Endothelial cell (in vitro differentiated cells): ENCODE data around the gene GNG8. TPM values are rescaled to one million over a fixed set of nuclear protein-coding genes. Genes with fewer than 3 reads are reported as not detected.
A peak's percentile ranks its signal among the peaks of the same experiment; 100 is the strongest.

Experiments
- DNase-seq: peaks from one replicate; pipeline ENCODE4 v3.0.0; 2021; ENCODE audit warnings: low spot score
- H3K27ac Mint-ChIP-seq: one replicate; pipeline ENCODE4 v1.8.0; 2021; ENCODE audit warnings: mixed read lengths, inconsistent platforms; ENCODE audit not compliant: unreplicated experiment
- H3K27me3 Mint-ChIP-seq: one replicate; pipeline ENCODE4 v1.8.0; 2021; ENCODE audit warnings: mild to moderate bottlenecking, moderate library complexity, mixed read lengths, inconsistent platforms; ENCODE audit not compliant: unreplicated experiment
- H3K36me3 Mint-ChIP-seq: one replicate; pipeline ENCODE4 v1.8.0; 2021; ENCODE audit warnings: mild to moderate bottlenecking, low read depth, mixed read lengths, inconsistent platforms; ENCODE audit not compliant: unreplicated experiment
- H3K4me1 Mint-ChIP-seq: one replicate; pipeline ENCODE4 v1.8.0; 2021; ENCODE audit warnings: mild to moderate bottlenecking, mixed read lengths, inconsistent platforms; ENCODE audit not compliant: unreplicated experiment
- H3K4me3 Mint-ChIP-seq: one replicate; pipeline ENCODE4 v1.8.0; 2021; ENCODE audit warnings: mild to moderate bottlenecking, mixed read lengths, inconsistent platforms; ENCODE audit not compliant: unreplicated experiment
- H3K9me3 Mint-ChIP-seq: one replicate; pipeline ENCODE4 v1.8.0; 2021; ENCODE audit warnings: mixed read lengths, inconsistent platforms; ENCODE audit not compliant: unreplicated experiment
- CTCF ChIP-seq: fragments of 200-600 bp; sonication (generic); IDR thresholded peaks from one replicate; pipeline ENCODE4 v1.5.0; 2021; ENCODE audit warnings: antibody characterized with exemption; ENCODE audit not compliant: unreplicated experiment
- total RNA-seq: library from RNA; stranded (reverse); fragmentation: NEBNext Ultra II Directional; extraction: Animal tissue kit (Norgen Biotek cat#: 25700); gene quantifications from one replicate; pipeline ENCODE4 v1.2.1, GENCODE V29; 2021; ENCODE audit not compliant: unreplicated experiment

The GNG8 gene
- total RNA-seq, 1 donor from 2014 or later = not detected

- Mint-ChIP-seq H3K27me3 (peaks cover 23% of the 10 kb centered on the region), H3K27ac (no peak overlapping the region), H3K36me3 (peaks cover 28% of the 10 kb centered on the region), H3K4me1 (peaks cover 3% of the 10 kb centered on the region), H3K4me3 (peak overlapping the region; percentile 84), H3K9me3 (no peaks in the 10 kb centered on the region)
- no peak for DNase-seq
- no peak for TF ChIP-seq CTCF
These were observed 26.2 kb downstream of the GNG8 start for GRCh38 chr19:46609511-46610412.

GRCh38 chr19:46608581-46609345 lies 27.2 kb downstream of the GNG8 start:
- TF ChIP-seq CTCF = no peak
- Mint-ChIP-seq H3K27ac (peak overlapping the region; percentile 52), H3K9me3 (no peaks in the 10 kb centered on the region), H3K4me3 (peak overlapping the region; percentile 84), H3K36me3 (peaks cover 28% of the 10 kb centered on the region), H3K4me1 (peaks cover 3% of the 10 kb centered on the region), H3K27me3 (peaks cover 21% of the 10 kb centered on the region)
- DNase-seq = no peak

GRCh38 chr19:46608178-46608577 lies 27.8 kb downstream of the GNG8 start:
- Mint-ChIP-seq H3K36me3 (peaks cover 28% of the 10 kb centered on the region), H3K9me3 (no peaks in the 10 kb centered on the region), H3K4me1 (peaks cover 9% of the 10 kb centered on the region), H3K27ac (no peak overlapping the region), H3K4me3 (peak overlapping the region; percentile 47), H3K27me3 (peaks cover 22% of the 10 kb centered on the region)
- TF ChIP-seq CTCF = no peak
- DNase-seq = no peak

- no peak for DNase-seq
- H3K4me1 Mint-ChIP-seq = peaks cover 15% of the 10 kb centered on the region
- no peak overlapping the region for H3K27ac Mint-ChIP-seq
- peaks cover 28% of the 10 kb centered on the region for H3K36me3 Mint-ChIP-seq
- H3K4me3 Mint-ChIP-seq = peak overlapping the region; percentile 59
- peaks cover 22% of the 10 kb centered on the region for H3K27me3 Mint-ChIP-seq
- H3K9me3 Mint-ChIP-seq = no peaks in the 10 kb centered on the region
- TF ChIP-seq CTCF = no peak
These were observed 28.6 kb downstream of the GNG8 start for GRCh38 chr19:46607448-46607841.
